ENCODE data around the gene ACTR5.
A peak's percentile ranks its signal among the peaks of the same experiment; 100 is the strongest.

The ACTR5 gene

GRCh38 chr20:38729767-38730166, 18.5 kb upstream of the ACTR5 start:
- no peak for DNase-seq

GRCh38 chr20:38730167-38730988, 17.9 kb upstream of the ACTR5 start:
- DNase-seq: no peak

- DNase-seq: peak; percentile 60
Measured at GRCh38 chr20:38730989-38731737, 17.1 kb upstream of the ACTR5 start.

GRCh38 chr20:38731738-38732113, 16.5 kb upstream of the ACTR5 start:
- no peak for DNase-seq

GRCh38 chr20:38732981-38733380, 15.3 kb upstream of the ACTR5 start:
- DNase-seq: no peak

- no peak for DNase-seq
Measured at GRCh38 chr20:38735172-38735571, 13.1 kb upstream of the ACTR5 start.

GRCh38 chr20:38737887-38738286, 10.4 kb upstream of the ACTR5 start:
- DNase-seq: no peak

- no peak for DNase-seq
Measured at GRCh38 chr20:38745757-38746156, 2.5 kb upstream of the ACTR5 start.

GRCh38 chr20:38747495-38748096, 664 bp upstream of the ACTR5 start:
- no peak for DNase-seq

GRCh38 chr20:38748861-38749149, 545 bp downstream of the ACTR5 start:
- peak; percentile 28 for DNase-seq

GRCh38 chr20:38751360-38751976, 3.2 kb downstream of the ACTR5 start:
- no peak for DNase-seq

- DNase-seq: no peak
Measured at GRCh38 chr20:38752029-38752428, 3.8 kb downstream of the ACTR5 start.

- no peak for DNase-seq
Measured at GRCh38 chr20:38754924-38755323, 6.7 kb downstream of the ACTR5 start.

GRCh38 chr20:38755324-38755910, 7.2 kb downstream of the ACTR5 start:
- DNase-seq: no peak

- DNase-seq: no peak
Measured at GRCh38 chr20:38757145-38757775, 9.0 kb downstream of the ACTR5 start.

- no peak for DNase-seq
Measured at GRCh38 chr20:38759106-38759505, 10.8 kb downstream of the ACTR5 start.

- no peak for DNase-seq
Measured at GRCh38 chr20:38760978-38761377, 12.7 kb downstream of the ACTR5 start.

GRCh38 chr20:38762174-38762573, 13.9 kb downstream of the ACTR5 start:
- no peak for DNase-seq

- no peak for DNase-seq
Measured at GRCh38 chr20:38763616-38764015, 15.4 kb downstream of the ACTR5 start.

GRCh38 chr20:38764567-38765318, 16.5 kb downstream of the ACTR5 start:
- no peak for DNase-seq

GRCh38 chr20:38766071-38766470, 17.8 kb downstream of the ACTR5 start:
- no peak for DNase-seq

Measured in NCI-H2029 (cell line).